Measurements from ENCODE around the gene COP1. TPM values are rescaled to one million over a fixed set of nuclear protein-coding genes. Genes with fewer than 3 reads are reported as not detected.

COP1 gene
- total and polyA plus RNA-seq, 10 of the 15 experiments (the other 5 are each of a cell fraction or from before 2014, with no cell fraction given), result 17.7 to 49.9 (median 38.7) TPM

DNA sequence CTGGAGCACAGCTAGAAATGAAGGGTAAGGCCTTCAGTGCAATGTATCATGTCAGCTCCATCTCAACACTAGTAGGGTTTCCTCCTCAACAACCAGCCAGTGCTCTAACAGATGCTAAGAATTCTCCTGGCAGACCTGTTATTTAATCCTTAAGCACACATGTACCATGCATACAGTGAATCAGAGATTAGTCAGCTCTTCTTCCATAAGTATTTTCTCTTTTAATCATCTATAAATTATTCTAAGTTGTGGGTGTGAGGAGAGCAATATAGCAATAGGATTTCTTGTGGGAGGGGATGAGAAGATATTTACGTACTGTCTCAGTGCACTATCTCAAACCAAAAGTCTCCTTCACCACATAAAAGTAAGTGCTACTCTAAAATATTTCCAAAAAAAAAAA, 95.3 kb downstream of the COP1 start (continued):
- no peak for TF ChIP-seq ZNF274 (IDR thresholded peaks at IDR 0.05; ENCODE audit: insufficient read depth, insufficient read length)
- no peak for TF ChIP-seq JUND (IDR thresholded peaks at IDR 0.05; ENCODE audit: low read depth, low read length)
- no peak for TF ChIP-seq SP1 (IDR thresholded peaks at IDR 0.05; ENCODE audit: low read depth, low read length)

DNA sequence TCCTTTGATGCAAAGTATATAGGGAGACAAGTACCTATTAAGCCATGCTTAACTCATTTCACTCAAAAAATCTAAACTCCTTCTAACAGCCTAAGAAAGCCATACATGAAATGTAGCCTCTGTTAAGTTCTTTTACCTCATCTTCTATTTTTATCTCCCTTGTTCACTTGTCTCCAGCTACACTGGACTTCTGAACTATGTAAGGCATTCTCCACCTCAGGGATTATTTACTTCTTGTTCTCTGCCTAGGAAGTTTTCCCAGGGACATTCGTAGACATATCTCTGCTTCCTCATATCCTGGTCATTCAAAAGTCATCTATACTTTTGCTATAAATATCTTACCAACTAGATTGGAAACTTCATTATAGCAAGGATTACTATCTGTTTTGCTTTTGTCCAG, 96.9 kb downstream of the COP1 start:
- H2AFZ ChIP-seq (ENCODE audit: control insufficient read depth, low read depth, low read length), result no peak overlapping the region
- no peak overlapping the region for H3K4me2 ChIP-seq (ENCODE audit: control insufficient read depth, insufficient read depth)
- ChIA-PET CTCF (no interaction called here), SMC1A (ENCODE audit: uncharacterized antibody, unreplicated experiment) (no interaction called here), POLR2A (no interaction called here), RAD21 (ENCODE audit: unreplicated experiment) (no interaction called here)
- no peaks in the 10 kb centered on the region for H3K4me1 ChIP-seq (ENCODE audit: control insufficient read depth, insufficient read depth, low read length)
- no peak overlapping the region for H3K4me3 ChIP-seq
- H3K27me3 ChIP-seq (replicated peaks in 1 of 2; ENCODE audit: control insufficient read depth in 2 of 2, insufficient read depth in 2 of 2, low read length in 1 of 2), result no peaks in the 10 kb centered on the region
- no peak for ATAC-seq
- TF ChIP-seq, protein P1, sequence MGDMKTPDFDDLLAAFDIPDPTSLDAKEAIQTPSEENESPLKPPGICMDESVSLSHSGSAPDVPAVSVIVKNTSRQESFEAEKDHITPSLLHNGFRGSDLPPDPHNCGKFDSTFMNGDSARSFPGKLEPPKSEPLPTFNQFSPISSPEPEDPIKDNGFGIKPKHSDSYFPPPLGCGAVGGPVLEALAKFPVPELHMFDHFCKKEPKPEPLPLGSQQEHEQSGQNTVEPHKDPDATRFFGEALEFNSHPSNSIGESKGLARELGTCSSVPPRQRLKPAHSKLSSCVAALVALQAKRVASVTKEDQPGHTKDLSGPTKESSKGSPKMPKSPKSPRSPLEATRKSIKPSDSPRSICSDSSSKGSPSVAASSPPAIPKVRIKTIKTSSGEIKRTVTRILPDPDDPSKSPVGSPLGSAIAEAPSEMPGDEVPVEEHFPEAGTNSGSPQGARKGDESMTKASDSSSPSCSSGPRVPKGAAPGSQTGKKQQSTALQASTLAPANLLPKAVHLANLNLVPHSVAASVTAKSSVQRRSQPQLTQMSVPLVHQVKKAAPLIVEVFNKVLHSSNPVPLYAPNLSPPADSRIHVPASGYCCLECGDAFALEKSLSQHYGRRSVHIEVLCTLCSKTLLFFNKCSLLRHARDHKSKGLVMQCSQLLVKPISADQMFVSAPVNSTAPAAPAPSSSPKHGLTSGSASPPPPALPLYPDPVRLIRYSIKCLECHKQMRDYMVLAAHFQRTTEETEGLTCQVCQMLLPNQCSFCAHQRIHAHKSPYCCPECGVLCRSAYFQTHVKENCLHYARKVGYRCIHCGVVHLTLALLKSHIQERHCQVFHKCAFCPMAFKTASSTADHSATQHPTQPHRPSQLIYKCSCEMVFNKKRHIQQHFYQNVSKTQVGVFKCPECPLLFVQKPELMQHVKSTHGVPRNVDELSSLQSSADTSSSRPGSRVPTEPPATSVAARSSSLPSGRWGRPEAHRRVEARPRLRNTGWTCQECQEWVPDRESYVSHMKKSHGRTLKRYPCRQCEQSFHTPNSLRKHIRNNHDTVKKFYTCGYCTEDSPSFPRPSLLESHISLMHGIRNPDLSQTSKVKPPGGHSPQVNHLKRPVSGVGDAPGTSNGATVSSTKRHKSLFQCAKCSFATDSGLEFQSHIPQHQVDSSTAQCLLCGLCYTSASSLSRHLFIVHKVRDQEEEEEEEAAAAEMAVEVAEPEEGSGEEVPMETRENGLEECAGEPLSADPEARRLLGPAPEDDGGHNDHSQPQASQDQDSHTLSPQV (IDR thresholded peaks at IDR 0.05), result no peak
- TF ChIP-seq IKZF2 (IDR thresholded peaks at IDR 0.05), result no peak
- TF ChIP-seq, protein P2, sequence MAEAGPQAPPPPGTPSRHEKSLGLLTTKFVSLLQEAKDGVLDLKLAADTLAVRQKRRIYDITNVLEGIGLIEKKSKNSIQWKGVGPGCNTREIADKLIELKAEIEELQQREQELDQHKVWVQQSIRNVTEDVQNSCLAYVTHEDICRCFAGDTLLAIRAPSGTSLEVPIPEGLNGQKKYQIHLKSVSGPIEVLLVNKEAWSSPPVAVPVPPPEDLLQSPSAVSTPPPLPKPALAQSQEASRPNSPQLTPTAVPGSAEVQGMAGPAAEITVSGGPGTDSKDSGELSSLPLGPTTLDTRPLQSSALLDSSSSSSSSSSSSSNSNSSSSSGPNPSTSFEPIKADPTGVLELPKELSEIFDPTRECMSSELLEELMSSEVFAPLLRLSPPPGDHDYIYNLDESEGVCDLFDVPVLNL (IDR thresholded peaks at IDR 0.05; ENCODE audit: low read depth, low read length), result no peak
- TF ChIP-seq YBX1 (IDR thresholded peaks at IDR 0.05), result no peak
- no peak for TF ChIP-seq MEF2A (IDR thresholded peaks at IDR 0.05; ENCODE audit: insufficient read depth, low read depth, low read length)
- no peak for TF ChIP-seq CREM (IDR thresholded peaks at IDR 0.05; ENCODE audit: low read depth)
- TF ChIP-seq ZNF622 (IDR thresholded peaks at IDR 0.05), result no peak
- TF ChIP-seq, protein P3, sequence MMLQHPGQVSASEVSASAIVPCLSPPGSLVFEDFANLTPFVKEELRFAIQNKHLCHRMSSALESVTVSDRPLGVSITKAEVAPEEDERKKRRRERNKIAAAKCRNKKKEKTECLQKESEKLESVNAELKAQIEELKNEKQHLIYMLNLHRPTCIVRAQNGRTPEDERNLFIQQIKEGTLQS (IDR thresholded peaks at IDR 0.05; ENCODE audit: borderline replicate concordance, extremely low read depth, low read depth, low read length), result no peak
- no peak for TF ChIP-seq YY1 (IDR thresholded peaks at IDR 0.05; ENCODE audit: low read depth, low read length)
- no peak for TF ChIP-seq NBN (IDR thresholded peaks at IDR 0.05)
- TF ChIP-seq, protein P4, sequence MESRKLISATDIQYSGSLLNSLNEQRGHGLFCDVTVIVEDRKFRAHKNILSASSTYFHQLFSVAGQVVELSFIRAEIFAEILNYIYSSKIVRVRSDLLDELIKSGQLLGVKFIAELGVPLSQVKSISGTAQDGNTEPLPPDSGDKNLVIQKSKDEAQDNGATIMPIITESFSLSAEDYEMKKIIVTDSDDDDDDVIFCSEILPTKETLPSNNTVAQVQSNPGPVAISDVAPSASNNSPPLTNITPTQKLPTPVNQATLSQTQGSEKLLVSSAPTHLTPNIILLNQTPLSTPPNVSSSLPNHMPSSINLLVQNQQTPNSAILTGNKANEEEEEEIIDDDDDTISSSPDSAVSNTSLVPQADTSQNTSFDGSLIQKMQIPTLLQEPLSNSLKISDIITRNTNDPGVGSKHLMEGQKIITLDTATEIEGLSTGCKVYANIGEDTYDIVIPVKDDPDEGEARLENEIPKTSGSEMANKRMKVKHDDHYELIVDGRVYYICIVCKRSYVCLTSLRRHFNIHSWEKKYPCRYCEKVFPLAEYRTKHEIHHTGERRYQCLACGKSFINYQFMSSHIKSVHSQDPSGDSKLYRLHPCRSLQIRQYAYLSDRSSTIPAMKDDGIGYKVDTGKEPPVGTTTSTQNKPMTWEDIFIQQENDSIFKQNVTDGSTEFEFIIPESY (IDR thresholded peaks at IDR 0.05), result no peak
- intact Hi-C loops (cut with micrococcal nuclease; ENCODE audit: unreplicated experiment), result loop anchor here (10.0 kb wide), 1 partner anchor 355 kb away; the partner anchor contains the start of gene PAPPA2
- peaks cover 0 to 5% of the 10 kb centered on the region in 2 experiments; a peak in 1 of 4 replicates for H3K36me3 ChIP-seq (ENCODE audit: control insufficient read depth in 2 of 2, insufficient read depth in 2 of 2, low read length in 1 of 2)
- no peak overlapping the region for H3K9ac ChIP-seq (ENCODE audit: control insufficient read depth, insufficient read depth, low read length)
- DNase-seq (ENCODE audit: low read depth, low spot score), result no peak
- no TSS peak for BruUV-seq (replicated peaks)
- H3K9me3 ChIP-seq (replicated peaks; ENCODE audit: control insufficient read depth, insufficient read depth, low read length), result no peaks in the 10 kb centered on the region
- H3K27ac ChIP-seq (ENCODE audit: control insufficient read depth, insufficient read depth), result no peak overlapping the region
- no peaks in the 10 kb centered on the region for H3K79me2 ChIP-seq (ENCODE audit: control insufficient read depth, insufficient read depth, low read length)
- FAIRE-seq, result no peak
- 100% methylated on average over 1 of the region's 1 CpG for WGBS (ENCODE audit: insufficient coverage, insufficient replicate concordance, low lambda C conversion rate, missing lambda C conversion rate)
- no peaks in the 10 kb centered on the region for H4K20me1 ChIP-seq (ENCODE audit: control insufficient read depth, insufficient read depth)
- in situ Hi-C loops (cut with MboI), result no loop called here
